Mammary epithelial cell (primary cell): ENCODE measurements around the gene CHKB.

Source experiments
- EZH2 ChIP-seq: IDR thresholded peaks from 2 replicates; pipeline ENCODE4 v1.6.1; 2012; ENCODE audit warnings: low read length, inconsistent platforms, borderline replicate concordance
- TF ChIP-seq, protein P1 (sequence below), 2 donors: IDR thresholded peaks in 1 of 2; conservative IDR thresholded peaks in 1 of 2; 2 replicates each; pipeline ENCODE4 v1.5.1; 2011 to 2012; ENCODE audit warnings: inconsistent platforms in 2 of 2, low read length in 2 of 2, mild to moderate bottlenecking in 2 of 2, control low read depth in 1 of 2, low read depth in 1 of 2; ENCODE audit not compliant: insufficient read depth in 1 of 2; ENCODE audit errors: extremely low read depth in 1 of 2

DNA sequence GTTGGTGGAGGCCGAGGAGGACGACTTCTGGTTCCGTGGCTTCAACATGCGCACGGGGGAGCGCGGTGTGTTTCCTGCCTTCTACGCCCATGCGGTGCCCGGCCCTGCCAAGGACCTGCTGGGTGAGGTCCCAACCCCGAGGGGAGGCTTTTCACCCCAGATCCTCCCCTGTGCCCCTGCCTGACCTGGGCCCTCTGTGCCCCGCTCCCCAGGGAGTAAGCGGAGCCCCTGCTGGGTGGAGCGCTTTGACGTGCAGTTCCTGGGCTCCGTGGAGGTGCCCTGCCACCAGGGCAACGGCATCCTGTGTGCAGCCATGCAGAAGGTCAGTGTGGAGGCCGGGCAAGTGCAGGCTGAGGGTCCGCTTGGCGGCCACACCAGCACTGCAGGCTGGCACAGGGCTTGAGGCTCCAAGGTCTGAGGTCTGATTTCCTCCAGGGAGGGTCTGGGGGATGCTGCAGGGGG, 23.0 kb upstream of the CHKB start:
- TF ChIP-seq, protein P1, sequence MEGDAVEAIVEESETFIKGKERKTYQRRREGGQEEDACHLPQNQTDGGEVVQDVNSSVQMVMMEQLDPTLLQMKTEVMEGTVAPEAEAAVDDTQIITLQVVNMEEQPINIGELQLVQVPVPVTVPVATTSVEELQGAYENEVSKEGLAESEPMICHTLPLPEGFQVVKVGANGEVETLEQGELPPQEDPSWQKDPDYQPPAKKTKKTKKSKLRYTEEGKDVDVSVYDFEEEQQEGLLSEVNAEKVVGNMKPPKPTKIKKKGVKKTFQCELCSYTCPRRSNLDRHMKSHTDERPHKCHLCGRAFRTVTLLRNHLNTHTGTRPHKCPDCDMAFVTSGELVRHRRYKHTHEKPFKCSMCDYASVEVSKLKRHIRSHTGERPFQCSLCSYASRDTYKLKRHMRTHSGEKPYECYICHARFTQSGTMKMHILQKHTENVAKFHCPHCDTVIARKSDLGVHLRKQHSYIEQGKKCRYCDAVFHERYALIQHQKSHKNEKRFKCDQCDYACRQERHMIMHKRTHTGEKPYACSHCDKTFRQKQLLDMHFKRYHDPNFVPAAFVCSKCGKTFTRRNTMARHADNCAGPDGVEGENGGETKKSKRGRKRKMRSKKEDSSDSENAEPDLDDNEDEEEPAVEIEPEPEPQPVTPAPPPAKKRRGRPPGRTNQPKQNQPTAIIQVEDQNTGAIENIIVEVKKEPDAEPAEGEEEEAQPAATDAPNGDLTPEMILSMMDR (conservative IDR thresholded peaks at IDR 0.05 in 1 of 2, IDR thresholded peaks at IDR 0.05 in 1 of 2; ENCODE audit: extremely low read depth in 1 of 2, insufficient read depth in 1 of 2, low read depth in 1 of 2, low read length in 2 of 2), result no peak
- TF ChIP-seq EZH2, result no peak
